Activated CD4-positive, alpha-beta T cell treated with anti-CD3 and anti-CD28 coated beads for 1 hour (primary cell): ENCODE data around the gene GMEB2.
"Not testable (repeated sequence)": the region's sequence is repeated elsewhere in the genome, so short reads cannot be mapped to it uniquely, and the experiment has no call there.

ENCODE experiments used
- DNase-seq: peaks from one replicate; pipeline ENCODE4 v3.0.0-alpha.2; 2020

GMEB2 gene

GRCh38 chr20:63568986-63569949 lies 57.6 kb downstream of the GMEB2 start:
- DNase-seq, result no peak

- no peak for DNase-seq
These were observed 58.5 kb downstream of the GMEB2 start for GRCh38 chr20:63568170-63568981.

- DNase-seq, result no peak
These were observed 59.3 kb downstream of the GMEB2 start for GRCh38 chr20:63567386-63568169.

- no peak for DNase-seq
These were observed 59.8 kb downstream of the GMEB2 start for GRCh38 chr20:63567136-63567385.

- no peak for DNase-seq
These were observed 60.3 kb downstream of the GMEB2 start for GRCh38 chr20:63566395-63567135.

GRCh38 chr20:63565699-63566335 lies 61.1 kb downstream of the GMEB2 start:
- DNase-seq, result no peak

GRCh38 chr20:63565021-63565698 lies 61.7 kb downstream of the GMEB2 start:
- no peak for DNase-seq

GRCh38 chr20:63564036-63564810 lies 62.7 kb downstream of the GMEB2 start:
- no peak for DNase-seq

GRCh38 chr20:63563225-63563935 lies 63.5 kb downstream of the GMEB2 start:
- DNase-seq, result no peak

- DNase-seq, result no peak
These were observed 64.3 kb downstream of the GMEB2 start for GRCh38 chr20:63562461-63563224.

GRCh38 chr20:63561624-63562396 lies 65.1 kb downstream of the GMEB2 start:
- no peak for DNase-seq

GRCh38 chr20:63560856-63561609 lies 65.9 kb downstream of the GMEB2 start:
- DNase-seq, result no peak

GRCh38 chr20:63560333-63560805 lies 66.5 kb downstream of the GMEB2 start:
- no peak for DNase-seq

GRCh38 chr20:63559485-63560332 lies 67.2 kb downstream of the GMEB2 start:
- not testable (repeated sequence) for DNase-seq

- DNase-seq, result no peak
These were observed 68.0 kb downstream of the GMEB2 start for GRCh38 chr20:63558804-63559484.

GRCh38 chr20:63557481-63557891 lies 69.4 kb downstream of the GMEB2 start:
- DNase-seq, result no peak
